ENCODE data around the gene SUCLG2.
A peak's percentile ranks its signal among the peaks of the same experiment; 100 is the strongest.

The SUCLG2 gene

DNA sequence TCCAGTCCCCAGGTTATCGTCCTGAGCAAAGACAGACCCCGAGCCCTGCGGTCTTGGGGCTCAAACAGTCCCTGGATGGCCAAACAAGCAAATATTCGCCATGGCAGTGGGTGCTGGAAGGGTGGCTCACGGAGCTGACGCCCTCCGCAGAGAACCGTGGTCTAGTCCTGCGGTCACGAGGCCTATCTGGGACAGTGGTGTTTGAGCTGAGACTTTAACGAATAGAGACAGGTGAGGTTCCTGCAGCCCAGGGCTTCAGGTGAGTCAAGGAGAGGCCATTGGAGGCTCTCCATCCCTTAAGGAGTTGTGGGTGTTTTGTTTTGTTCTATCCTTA, 399 bp upstream of the SUCLG2 start:
- CTCF ChIA-PET: no interaction called here
- H3K27ac ChIP-seq (ENCODE audit: extremely low read depth, low read depth, low read length): peak overlapping the region; percentile 89
- H3K4me3 ChIP-seq (ENCODE audit: low read depth, low read length): peak overlapping the region; percentile 66
- no peaks in the 10 kb centered on the region for H3K9me3 ChIP-seq (ENCODE audit: control insufficient read depth, insufficient read depth, low read depth, low read length)
- H3K36me3 ChIP-seq (ENCODE audit: control insufficient read depth in 2 of 2, insufficient read depth in 1 of 2, low read length in 2 of 2): peaks cover 0 to 3% of the 10 kb centered on the region in 2 experiments; a peak in 1 of 3 replicates
- TF ChIP-seq ZNF394 (tag by site-specific recombination; IDR thresholded peaks at IDR 0.05; ENCODE audit: borderline replicate concordance): peak; percentile 17; the same call in 1 of the 2 replicates
- TF ChIP-seq, protein P1, sequence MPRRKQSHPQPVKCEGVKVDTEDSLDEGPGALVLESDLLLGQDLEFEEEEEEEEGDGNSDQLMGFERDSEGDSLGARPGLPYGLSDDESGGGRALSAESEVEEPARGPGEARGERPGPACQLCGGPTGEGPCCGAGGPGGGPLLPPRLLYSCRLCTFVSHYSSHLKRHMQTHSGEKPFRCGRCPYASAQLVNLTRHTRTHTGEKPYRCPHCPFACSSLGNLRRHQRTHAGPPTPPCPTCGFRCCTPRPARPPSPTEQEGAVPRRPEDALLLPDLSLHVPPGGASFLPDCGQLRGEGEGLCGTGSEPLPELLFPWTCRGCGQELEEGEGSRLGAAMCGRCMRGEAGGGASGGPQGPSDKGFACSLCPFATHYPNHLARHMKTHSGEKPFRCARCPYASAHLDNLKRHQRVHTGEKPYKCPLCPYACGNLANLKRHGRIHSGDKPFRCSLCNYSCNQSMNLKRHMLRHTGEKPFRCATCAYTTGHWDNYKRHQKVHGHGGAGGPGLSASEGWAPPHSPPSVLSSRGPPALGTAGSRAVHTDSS (tag by site-specific recombination; IDR thresholded peaks at IDR 0.05): no peak
- POLR2A ChIA-PET: no interaction called here
- H3K4me1 ChIP-seq (ENCODE audit: control insufficient read depth, insufficient read depth, low read length): no peaks in the 10 kb centered on the region

DNA sequence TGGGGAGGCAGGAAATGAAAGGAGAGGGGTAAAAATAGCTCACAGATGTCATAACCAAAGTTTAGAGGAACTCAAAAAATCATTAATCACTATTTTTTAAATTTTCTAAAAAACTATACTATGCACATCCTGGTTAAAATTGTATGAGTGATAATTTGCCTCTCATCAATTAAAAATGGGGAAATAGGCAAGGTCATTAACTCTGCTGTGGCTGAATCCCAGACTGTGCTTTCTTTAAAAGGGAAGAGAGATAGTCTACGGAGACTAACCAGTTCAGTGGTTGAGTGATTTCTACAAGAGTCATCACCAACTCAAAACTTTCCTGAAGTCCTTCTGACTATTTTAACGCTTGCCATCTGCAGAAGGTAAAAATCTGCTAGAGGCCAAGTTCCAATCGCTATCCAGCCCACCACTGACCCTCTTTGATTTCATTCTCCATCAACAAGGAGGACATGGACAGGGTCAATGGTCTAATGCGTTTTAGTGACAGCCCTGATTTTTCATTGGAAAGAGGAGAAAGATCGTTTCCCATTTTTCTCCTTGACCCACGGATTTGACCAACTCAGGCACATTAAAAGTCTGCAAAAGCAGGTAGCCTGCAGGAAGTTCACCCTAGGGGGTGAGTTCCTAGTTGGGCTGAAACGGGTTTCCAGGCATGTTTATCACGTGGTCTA, 850 bp downstream of the SUCLG2 start:
- peak overlapping the region; percentile 89; the same call in 1 of the 2 replicates for H3K27ac ChIP-seq (ENCODE audit: extremely low read depth, low read depth, low read length)
- ChIA-PET CTCF (no interaction called here), POLR2A (interaction anchor here (0.6 kb wide), 1 partner anchor 101 kb away, joined by 5 read pairs; no protein-coding TSS in a partner anchor)
- peak overlapping the region; percentile 66 for H3K4me3 ChIP-seq (ENCODE audit: low read depth, low read length)
- TF ChIP-seq, protein P2, sequence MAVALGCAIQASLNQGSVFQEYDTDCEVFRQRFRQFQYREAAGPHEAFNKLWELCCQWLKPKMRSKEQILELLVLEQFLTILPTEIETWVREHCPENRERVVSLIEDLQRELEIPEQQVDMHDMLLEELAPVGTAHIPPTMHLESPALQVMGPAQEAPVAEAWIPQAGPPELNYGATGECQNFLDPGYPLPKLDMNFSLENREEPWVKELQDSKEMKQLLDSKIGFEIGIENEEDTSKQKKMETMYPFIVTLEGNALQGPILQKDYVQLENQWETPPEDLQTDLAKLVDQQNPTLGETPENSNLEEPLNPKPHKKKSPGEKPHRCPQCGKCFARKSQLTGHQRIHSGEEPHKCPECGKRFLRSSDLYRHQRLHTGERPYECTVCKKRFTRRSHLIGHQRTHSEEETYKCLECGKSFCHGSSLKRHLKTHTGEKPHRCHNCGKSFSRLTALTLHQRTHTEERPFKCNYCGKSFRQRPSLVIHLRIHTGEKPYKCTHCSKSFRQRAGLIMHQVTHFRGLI (tag by site-specific recombination; IDR thresholded peaks at IDR 0.05): peak; percentile 78; the same call in 1 of the 2 replicates
- TF ChIP-seq ZBTB8A (tag by site-specific recombination; IDR thresholded peaks at IDR 0.05) (0 out of 2 replicates have a peak, but pooled peaks have one; percentile 53), MYNN (tag by site-specific recombination; IDR thresholded peaks at IDR 0.05; ENCODE audit: borderline replicate concordance) (no peak)
- TF ChIP-seq, protein P3, sequence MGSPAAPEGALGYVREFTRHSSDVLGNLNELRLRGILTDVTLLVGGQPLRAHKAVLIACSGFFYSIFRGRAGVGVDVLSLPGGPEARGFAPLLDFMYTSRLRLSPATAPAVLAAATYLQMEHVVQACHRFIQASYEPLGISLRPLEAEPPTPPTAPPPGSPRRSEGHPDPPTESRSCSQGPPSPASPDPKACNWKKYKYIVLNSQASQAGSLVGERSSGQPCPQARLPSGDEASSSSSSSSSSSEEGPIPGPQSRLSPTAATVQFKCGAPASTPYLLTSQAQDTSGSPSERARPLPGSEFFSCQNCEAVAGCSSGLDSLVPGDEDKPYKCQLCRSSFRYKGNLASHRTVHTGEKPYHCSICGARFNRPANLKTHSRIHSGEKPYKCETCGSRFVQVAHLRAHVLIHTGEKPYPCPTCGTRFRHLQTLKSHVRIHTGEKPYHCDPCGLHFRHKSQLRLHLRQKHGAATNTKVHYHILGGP (tag by site-specific recombination; IDR thresholded peaks at IDR 0.05): 0 out of 2 replicates have a peak, but pooled peaks have one; percentile 44
- H3K4me1 ChIP-seq (ENCODE audit: control insufficient read depth, insufficient read depth, low read length): no peaks in the 10 kb centered on the region
- H3K9me3 ChIP-seq (ENCODE audit: control insufficient read depth, insufficient read depth, low read depth, low read length): no peaks in the 10 kb centered on the region
- H3K36me3 ChIP-seq (ENCODE audit: control insufficient read depth in 2 of 2, insufficient read depth in 1 of 2, low read length in 2 of 2): peaks cover 0 to 3% of the 10 kb centered on the region in 2 experiments; a peak in 1 of 3 replicates

DNA sequence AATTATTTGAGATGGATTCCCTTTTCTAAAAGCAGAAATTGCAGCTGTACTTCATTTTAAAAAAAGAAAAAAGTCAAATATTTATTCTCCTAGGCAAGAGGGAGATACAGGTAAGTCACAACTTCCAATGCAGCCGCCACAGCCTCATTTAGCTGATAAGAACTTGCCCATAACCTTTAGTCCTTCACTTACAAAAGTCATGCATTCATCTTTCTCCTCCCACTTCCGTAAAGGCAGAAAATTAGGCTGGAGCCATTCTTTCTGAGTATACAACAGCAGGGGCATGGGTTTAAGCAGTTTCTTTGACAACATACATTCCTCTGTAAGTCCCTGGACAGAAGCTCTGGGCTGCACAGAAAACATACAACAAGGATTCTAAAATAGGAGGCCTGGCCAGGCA, 4.3 kb downstream of the SUCLG2 start:
- no peak overlapping the region for H3K4me3 ChIP-seq (ENCODE audit: low read depth, low read length)
- no peaks in the 10 kb centered on the region for H3K36me3 ChIP-seq (ENCODE audit: control insufficient read depth in 2 of 2, insufficient read depth in 1 of 2, low read length in 2 of 2)
- H3K4me1 ChIP-seq (ENCODE audit: control insufficient read depth, insufficient read depth, low read length): no peaks in the 10 kb centered on the region
- H3K9me3 ChIP-seq (ENCODE audit: control insufficient read depth, insufficient read depth, low read depth, low read length): no peaks in the 10 kb centered on the region
- H3K27ac ChIP-seq (ENCODE audit: extremely low read depth, low read depth, low read length): no peak overlapping the region
- CTCF ChIA-PET: no interaction called here
- TF ChIP-seq ZNF175 (tag by site-specific recombination; IDR thresholded peaks at IDR 0.05) (no peak), YY2 (tag by site-specific recombination; IDR thresholded peaks at IDR 0.05) (no peak)
- TF ChIP-seq, protein P4, sequence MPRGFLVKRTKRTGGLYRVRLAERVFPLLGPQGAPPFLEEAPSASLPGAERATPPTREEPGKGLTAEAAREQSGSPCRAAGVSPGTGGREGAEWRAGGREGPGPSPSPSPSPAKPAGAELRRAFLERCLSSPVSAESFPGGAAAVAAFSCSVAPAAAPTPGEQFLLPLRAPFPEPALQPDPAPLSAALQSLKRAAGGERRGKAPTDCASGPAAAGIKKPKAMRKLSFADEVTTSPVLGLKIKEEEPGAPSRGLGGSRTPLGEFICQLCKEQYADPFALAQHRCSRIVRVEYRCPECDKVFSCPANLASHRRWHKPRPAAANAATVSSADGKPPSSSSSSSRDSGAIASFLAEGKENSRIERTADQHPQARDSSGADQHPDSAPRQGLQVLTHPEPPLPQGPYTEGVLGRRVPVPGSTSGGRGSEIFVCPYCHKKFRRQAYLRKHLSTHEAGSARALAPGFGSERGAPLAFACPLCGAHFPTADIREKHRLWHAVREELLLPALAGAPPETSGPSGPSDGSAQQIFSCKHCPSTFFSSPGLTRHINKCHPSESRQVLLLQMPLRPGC (tag by site-specific recombination; IDR thresholded peaks at IDR 0.05): no peak
- TF ChIP-seq, protein P5, sequence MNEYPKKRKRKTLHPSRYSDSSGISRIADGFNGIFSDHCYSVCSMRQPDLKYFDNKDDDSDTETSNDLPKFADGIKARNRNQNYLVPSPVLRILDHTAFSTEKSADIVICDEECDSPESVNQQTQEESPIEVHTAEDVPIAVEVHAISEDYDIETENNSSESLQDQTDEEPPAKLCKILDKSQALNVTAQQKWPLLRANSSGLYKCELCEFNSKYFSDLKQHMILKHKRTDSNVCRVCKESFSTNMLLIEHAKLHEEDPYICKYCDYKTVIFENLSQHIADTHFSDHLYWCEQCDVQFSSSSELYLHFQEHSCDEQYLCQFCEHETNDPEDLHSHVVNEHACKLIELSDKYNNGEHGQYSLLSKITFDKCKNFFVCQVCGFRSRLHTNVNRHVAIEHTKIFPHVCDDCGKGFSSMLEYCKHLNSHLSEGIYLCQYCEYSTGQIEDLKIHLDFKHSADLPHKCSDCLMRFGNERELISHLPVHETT (tag by site-specific recombination; IDR thresholded peaks at IDR 0.05): no peak
- TF ChIP-seq, protein P6, sequence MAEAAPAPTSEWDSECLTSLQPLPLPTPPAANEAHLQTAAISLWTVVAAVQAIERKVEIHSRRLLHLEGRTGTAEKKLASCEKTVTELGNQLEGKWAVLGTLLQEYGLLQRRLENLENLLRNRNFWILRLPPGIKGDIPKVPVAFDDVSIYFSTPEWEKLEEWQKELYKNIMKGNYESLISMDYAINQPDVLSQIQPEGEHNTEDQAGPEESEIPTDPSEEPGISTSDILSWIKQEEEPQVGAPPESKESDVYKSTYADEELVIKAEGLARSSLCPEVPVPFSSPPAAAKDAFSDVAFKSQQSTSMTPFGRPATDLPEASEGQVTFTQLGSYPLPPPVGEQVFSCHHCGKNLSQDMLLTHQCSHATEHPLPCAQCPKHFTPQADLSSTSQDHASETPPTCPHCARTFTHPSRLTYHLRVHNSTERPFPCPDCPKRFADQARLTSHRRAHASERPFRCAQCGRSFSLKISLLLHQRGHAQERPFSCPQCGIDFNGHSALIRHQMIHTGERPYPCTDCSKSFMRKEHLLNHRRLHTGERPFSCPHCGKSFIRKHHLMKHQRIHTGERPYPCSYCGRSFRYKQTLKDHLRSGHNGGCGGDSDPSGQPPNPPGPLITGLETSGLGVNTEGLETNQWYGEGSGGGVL (tag by site-specific recombination; IDR thresholded peaks at IDR 0.05): no peak
- TF ChIP-seq, protein P7, sequence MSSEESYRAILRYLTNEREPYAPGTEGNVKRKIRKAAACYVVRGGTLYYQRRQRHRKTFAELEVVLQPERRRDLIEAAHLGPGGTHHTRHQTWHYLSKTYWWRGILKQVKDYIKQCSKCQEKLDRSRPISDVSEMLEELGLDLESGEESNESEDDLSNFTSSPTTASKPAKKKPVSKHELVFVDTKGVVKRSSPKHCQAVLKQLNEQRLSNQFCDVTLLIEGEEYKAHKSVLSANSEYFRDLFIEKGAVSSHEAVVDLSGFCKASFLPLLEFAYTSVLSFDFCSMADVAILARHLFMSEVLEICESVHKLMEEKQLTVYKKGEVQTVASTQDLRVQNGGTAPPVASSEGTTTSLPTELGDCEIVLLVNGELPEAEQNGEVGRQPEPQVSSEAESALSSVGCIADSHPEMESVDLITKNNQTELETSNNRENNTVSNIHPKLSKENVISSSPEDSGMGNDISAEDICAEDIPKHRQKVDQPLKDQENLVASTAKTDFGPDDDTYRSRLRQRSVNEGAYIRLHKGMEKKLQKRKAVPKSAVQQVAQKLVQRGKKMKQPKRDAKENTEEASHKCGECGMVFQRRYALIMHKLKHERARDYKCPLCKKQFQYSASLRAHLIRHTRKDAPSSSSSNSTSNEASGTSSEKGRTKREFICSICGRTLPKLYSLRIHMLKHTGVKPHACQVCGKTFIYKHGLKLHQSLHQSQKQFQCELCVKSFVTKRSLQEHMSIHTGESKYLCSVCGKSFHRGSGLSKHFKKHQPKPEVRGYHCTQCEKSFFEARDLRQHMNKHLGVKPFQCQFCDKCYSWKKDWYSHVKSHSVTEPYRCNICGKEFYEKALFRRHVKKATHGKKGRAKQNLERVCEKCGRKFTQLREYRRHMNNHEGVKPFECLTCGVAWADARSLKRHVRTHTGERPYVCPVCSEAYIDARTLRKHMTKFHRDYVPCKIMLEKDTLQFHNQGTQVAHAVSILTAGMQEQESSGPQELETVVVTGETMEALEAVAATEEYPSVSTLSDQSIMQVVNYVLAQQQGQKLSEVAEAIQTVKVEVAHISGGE (tag by site-specific recombination; conservative IDR thresholded peaks at IDR 0.05; ENCODE audit: low read depth): no peak
- POLR2A ChIA-PET: no interaction called here
